GM21619 (cell line): Measurements from ENCODE around the gene NFKB2.

Experiments used
- ATAC-seq: cut with Tn5 transposase; IDR thresholded peaks from one replicate; pipeline ENCODE4 v1.9.1; 2021; ENCODE audit not compliant: unreplicated experiment

The NFKB2 gene

DNA sequence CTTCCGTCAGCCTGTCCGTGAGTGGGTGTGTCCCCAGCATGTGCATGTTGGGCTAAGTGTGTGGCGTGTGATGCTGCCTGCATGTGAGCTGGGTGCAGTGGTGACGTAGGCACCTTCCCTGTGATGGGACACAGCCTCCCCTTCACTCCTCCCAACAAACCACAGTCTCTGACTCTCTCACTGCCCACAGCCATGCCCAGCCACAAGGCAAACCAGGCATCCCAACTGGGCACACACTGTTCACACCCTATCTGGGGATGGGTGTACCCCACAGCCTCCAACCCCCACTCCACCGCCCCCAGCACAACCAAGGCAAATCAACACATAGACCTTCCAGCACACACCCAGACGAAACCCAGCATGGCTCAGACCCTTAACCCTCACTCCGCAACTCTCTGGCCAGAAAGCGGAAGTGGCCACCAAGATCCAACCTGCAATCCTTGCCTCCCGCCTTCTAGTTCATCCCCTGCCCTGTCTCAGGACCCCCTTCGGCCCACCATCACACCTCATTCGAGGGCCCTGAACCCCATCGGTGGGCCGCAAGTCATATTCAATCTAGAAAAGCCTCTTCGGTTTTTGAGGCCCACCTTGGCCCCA lies 12.7 kb downstream of the NFKB2 start:
- no peak for ATAC-seq

DNA sequence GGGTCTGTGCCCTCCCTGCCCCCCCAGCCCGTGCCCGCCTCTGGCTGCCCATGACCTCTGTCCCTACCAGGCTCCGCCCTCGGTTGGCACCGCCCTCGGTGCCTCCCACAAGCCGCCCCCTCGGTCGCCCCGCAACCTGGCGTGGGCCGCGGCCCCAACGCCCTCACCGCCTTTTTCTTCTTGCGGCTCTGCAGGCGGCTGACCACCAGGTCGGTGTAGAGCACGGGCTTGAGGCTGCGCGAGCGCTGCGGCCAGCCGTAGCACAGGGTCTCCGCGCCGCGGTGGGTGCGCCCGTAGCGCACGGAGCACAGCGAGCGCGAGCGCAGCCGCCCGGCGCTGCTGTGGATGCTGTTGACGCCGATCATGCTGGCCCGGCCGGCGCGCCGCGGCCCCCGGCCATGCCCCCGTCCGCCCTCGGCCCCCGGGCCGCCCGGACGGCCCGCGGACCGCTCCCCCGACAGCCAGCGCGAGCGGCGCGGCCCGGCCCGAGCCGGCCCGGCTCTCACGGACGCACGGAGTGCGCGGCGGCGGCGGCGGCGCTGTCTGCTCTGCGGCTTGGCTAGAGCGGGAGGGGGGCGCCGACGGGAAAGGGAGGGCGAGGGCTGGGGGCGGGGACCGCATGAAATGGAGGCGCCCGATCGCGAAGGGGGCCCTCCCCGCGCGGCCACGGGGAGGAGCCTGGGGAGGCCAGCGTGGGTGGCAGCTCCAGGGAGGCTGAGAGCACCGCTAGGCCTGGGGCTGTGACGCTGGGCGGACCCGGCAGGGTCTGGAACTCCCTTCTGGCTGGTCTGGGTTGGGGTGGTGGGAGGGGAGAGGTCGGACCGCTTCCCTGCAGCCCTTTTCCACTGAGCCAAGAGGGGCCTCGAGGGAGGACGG lies 13.5 kb downstream of the NFKB2 start:
- ATAC-seq, result no peak

DNA sequence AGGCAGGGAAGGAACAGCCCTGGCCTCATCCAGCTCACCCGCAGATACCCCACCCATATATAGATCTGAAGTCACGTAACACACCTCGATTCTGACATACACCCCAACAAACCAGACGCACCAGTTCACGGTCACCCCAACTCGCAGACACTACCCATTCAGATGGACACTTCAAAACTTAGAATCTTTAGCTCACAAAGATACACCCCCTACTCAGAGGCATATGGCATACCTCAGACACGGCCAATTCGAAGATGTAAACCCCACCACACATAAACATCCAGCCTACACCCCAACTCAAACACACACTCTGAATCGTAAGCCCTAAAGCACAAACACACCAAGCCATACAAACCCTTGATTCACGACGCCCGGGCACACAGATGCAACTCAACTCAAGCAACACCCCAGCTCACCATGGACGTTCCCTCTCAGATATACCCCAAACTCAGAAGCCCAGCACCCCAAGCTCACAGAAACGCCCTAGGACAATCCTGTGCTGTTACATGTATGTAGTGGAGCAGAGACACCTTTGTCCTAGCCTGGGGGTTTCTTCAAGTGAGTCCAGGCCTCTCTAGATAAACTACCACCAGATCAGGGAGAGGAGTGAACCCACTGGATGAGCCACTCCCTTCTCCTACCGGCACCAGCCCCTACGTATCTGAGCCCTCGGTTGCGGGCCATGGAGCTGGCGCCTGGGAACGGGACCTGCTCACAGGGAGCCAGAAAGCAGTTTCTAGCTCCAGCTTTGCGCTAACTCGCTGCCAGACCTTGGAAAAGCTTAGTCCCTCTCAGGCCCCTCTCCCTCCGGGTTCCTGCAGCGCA lies 14.3 kb downstream of the NFKB2 start:
- ATAC-seq, result no peak

DNA sequence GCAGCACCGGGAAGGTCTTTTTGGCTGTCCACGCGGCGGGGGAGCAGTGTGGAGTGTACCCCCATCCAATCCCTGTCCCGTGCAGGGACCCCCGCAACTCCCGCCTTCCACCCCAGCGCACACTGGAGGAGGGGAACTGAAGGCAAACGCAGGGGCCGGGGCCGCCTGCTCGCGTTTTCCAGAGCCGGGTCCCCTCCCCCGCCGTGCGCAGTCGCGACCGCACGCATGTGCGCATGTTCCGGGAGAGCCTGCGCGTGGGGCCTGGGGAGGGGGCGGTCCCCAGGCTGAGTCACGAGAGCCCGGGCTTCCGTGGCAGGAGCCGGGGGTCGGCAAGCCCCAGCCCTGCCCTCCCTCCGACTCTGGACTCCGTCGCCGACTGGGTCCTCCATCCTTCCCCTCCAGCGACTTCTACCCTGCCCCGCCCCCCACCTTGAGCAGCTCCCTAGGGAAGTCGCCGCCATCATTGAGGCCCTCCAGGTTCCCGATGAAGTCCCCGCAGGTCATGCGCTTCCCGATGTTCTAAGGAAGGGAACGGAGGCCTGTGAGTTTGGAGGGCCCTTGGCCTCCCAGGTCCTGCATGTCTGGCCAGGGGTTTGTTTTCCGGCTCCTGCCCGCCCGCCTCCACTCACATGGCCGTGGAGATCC lies 15.0 kb downstream of the NFKB2 start:
- ATAC-seq, result no peak

DNA sequence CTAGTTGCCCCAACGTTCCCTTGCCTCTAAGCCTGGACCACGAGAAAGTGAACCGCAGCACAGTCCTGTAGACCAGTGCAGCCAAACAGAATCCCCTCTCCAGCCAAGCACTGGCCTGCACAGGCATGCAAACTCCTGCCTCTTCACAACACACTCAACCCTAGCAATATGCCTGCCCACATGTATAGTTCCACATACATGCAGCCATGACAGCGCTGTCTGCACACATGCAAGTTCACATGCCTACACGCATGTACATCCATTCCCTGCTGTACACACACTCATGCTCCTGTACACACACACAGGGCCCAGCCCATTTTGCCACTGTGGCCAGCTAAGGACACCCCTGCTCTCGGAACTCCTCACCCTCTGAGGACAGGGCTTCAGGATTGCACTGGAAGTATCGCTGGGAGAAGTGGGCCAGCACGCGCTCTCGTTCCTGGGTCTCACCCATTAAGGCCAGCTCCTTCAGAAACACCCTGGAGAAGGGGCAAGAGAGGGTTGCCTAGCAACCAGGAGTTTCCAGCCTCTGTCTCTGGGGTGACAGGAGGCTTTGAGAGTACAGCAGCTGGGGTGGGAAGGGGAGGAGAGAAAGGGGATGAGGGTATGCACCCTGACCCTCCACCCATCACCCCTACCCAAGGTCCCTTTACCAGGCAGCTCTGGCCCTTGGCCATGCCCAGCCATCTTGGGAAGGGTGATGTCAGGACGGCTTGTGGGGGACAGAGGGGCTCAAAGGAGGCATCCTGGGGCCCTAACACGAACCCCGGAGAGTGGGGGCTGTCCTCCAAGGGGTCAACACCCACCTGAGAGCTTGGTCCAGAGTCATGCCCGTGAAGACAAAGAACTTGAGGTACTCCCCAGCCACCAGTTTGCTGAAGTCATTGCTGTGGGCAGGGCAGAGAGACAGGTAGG lies 16.1 kb downstream of the NFKB2 start:
- no peak for ATAC-seq

DNA sequence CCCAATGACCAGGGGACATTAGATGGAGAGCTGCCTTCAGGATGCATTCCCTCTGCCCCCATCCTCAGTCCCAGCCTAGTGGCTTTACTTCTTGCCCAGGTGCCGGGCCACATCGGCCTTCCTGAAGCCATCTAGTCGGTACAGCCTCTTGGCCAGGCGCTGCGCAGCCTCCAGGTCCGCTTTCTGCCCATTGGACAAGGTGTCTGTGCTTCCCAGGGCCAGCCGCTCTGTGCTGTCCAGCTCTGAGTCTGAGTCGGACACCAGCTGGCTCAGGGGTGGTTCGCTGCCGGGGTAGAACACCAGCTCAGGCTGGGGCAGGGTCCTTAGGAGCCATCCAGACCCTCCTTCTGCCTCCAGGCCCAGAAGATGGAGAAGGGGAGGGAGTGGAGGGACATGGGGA lies 16.8 kb downstream of the NFKB2 start:
- ATAC-seq, result no peak

DNA sequence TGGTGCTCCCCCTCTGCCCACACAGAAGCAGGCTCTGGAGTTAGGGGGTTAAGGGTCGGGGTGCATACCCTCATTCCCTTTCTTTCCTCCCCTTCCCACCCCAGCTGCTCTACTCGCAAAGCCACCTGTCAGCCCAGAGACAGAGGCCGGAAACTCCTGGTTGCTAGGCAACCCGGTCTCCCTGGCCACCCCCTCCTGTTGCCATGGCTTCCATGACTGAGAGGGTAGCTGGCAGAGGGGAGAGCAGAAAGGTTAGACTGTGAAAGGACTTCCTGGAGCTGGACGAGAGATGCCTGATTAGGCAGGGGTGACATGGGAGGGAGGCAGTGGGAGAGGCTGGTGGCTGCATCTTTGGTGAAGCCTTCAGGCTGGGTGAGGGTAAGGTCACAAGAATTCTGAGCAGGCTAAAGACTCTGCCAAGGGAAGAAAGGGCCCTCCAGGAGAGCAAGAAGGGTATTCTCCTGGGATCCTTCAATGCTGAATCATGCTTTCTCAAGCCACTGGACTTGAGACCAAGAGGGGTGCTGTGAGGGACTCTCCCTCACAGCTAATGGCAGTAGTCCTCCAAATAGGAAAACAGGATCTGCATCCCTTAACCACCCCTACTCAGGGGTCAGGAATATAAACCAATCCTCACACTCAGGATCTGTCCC lies 17.7 kb downstream of the NFKB2 start:
- no peak for ATAC-seq

DNA sequence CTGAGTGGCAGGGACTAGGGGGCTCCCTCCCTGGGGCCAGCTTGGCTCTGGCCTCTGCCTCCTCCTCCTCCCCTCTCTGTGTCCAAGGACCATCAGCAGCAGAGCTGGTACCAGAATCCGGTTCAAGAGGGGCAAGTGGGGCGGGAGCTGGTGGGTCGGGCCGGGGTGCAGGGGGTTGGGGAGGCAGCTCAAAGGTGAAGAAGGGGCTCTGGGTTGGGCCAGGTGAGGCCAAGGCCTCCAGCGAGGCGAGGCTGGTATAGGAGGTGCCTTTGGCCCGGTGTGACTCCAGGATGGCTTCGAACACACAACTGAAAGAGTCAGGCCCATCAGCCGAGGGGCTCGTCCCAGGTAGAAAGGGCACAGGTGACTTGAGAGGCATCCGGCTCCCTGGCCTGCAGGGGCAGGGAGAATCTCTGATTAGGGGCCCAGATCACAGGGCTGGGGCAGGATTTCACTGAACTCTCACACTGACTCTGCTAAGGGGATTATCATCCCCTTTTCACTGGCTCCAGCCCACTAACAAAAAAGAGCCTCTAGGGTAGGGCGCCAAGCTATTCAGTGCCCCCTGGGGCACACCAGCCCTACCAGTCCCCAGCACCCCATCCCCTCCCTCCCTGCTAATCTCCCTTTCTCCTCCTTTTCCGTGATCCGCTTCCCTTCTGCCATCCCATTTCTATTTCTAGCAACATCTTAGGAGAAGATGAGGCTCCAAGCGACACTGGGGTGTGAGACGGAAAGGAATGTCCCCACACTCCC lies 18.5 kb downstream of the NFKB2 start:
- ATAC-seq, result no peak

DNA sequence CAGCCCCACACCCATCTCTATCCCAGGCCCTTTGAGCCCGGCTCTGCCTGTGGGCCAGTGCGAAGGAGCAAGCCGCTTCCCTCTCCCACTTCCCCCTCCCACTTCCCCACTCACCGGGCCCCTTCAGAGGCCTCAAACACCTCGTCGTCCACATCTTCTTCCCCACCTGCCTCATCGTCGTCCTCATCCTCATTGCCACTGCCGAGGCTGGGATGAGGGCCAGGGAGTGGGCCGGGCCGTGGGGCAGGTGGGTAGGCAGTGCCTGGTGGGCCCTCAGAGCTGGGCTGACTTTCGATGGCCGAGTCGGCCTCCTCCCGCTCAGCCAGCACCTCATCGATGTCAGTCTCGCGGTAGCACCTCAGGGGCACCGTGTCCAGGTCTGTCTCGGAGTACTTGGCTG lies 19.2 kb downstream of the NFKB2 start:
- ATAC-seq, result no peak

DNA sequence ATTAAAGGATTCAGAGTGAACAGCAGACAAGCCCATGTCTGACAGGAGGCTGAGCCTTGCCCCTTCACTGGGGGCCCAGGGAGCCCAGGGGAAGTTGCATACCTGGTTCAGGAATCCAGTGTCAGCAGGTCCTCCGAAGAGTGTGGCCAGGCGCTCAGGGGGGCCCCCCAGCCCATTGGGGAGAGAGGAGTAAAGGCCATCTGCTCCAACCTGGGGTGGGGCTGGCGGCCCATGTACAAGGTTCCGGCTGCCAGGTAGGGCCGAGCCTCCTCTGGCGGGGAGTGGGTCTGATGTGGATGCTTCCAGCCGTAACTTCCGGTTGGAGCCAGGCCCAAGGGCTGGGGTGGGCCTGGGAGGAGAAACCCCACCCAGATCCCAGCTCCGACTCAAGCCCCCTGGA lies 20.8 kb downstream of the NFKB2 start:
- ATAC-seq, result no peak

DNA sequence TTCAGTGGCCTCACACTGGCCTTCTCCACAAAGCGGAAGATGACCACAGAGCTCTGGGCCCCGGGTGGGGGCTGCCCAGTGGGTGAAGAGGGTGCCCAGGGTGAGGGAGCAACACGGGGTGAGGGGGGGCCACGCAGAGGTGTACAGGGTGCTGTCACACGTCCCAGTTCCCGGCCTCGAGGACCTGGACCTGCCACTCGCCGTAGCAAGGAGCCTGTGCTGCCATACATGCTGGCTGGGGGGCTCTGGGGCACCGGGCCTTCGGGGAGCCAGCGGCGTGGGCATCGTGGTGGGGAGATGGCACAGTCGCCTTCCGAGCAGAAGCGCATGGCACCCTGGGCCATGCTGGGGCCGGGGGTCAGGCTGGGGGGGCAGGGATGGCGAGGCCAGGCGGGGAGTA lies 21.2 kb downstream of the NFKB2 start:
- no peak for ATAC-seq

DNA sequence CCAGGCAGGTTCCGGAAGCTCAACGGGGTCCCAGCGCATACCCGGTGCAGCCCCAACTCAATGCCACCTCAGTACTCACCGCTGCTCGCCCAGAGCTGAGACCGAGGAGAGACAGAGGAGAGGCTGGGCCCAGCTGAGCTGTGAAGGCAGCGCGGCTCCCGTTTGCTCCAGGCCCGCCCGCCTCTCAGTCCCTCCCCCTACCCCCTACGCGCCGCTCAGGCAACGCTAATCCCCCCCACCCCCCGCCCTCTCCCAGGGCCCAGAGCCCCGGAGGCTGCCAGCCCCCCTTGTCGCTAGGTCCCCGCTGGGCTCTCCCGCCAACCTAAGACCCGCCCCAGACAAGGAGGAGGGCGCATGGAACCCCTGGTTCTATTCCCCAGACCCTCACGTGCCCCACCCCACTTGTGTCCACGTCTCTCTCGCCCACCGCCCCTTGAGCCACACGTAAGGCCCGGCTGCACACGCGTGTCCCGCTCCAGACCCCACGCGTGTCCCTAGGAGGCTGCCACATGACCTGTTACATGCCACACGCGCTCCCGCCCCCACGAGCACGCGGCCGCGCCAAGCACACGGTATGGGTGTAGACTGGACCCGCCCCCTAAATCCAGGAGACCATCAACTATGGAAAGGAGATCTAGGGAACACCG lies 23.2 kb downstream of the NFKB2 start, which contains the start of gene PSD:
Gene PSD, minus strand, starts transcription at position 164 of the 647 bp plus-strand sequence. CDS start 1,747 bp downstream, outside the sequence.
- no peak for ATAC-seq

DNA sequence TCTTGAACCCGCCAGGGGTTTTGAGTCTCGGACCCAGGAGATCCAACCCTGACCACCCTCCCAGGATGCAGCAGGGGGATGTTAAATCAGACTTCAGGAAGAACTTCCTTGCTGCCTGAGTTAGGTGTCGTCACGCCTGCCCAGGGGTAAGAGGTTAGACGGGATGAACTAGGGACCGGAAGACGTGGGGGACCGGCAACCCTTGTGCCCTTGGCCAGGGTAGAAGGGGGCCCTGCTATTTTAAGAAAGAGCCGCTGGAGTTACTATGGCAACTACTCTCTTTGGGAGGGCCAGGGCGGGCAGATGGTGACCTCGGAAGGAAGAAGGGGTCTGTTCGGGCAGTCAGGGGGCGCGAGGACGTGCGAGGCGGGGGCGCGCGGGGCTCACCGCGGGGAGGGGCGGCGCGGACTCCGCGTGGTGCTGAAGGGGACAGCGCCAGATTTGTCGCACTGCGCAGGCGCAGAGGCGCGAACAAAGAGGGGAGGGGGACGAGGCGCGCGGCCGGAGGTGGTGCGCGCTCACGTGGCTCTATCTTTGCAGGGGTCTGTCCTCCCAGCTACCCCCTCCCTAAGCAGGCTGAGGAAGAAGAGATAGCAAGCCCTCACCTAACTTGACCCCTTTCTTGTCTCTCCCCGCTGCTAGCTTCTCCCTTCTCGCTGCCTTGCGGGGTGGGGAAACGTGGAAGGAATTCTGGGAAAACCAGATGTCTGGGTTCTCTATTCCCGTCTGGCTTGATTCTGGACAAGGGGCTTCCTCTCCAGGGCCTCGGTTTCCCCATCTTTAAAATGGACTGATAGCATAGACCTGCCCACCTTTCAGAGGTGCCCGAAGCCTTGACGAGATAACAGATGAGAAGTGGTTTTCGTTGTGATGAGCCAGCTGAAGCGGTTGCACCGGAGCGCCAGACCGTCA lies 24.0 kb downstream of the NFKB2 start:
- no peak for ATAC-seq

DNA sequence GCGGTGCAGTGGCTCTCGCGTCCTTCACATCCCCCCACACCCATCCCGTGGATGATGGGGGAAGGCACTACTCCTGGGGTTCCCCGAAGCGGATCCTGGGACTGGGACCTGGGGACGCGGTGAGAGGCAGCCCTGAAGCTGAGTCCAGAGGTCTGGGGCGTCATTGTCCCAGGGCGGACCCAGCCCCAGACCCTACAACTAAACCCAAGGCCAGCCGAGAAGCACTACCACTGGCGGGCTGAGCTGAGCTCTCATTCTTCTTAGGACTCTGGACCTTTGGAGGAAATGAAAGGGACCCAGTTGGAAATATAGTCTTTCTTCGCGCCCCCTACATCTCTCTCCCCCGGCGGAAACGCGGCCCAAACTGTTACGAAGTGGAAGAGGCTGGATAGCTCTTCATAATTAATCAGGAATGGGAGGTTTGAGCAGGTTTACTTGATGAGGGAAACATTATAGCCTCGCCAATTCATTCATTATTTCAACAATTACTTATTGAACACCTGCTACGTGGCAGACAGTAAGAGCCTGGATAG lies 24.7 kb downstream of the NFKB2 start:
- no peak for ATAC-seq

DNA sequence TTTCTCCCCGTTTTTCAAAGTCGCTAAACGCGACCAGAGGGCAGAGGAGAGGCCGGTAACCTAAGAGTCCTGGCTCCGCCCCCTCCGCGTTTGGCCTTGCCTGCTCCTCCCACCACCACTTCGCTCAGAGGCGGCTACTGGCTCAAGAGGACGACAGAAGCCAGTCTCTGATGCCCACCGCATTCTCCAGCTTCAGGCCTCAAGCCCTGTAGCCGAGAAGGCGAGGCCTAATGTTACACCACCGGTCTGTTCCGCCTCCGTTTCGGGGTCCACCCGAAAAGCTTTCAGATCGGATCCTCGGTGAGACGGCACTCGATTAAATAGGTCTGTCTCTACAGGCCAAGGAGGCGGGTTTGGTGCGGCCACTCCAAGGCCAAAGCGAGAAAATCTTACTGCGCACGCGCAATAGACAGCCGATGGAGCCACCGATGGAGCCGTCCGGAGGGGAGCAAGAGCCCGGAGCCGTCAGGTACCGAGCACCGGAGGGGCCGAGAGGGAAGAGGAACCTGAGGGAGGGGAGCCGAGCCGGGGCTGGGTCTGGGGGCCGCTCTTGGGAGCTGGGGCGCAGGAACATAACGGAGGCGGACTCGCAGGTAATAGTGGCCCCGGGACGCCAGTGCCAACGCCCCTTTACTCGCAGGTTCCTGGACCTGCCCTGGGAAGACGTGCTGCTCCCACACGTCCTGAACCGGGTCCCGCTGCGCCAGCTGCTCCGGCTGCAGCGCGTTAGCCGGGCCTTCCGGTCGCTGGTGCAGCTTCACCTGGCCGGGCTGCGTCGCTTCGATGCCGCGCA lies 25.4 kb downstream of the NFKB2 start, which contains the start of gene FBXL15:
Gene FBXL15, plus strand, starts transcription at position 123 of the 793 bp plus-strand sequence. Its CDS starts 294 bp downstream, at position 417.
- ATAC-seq, result peak; percentile 70

DNA sequence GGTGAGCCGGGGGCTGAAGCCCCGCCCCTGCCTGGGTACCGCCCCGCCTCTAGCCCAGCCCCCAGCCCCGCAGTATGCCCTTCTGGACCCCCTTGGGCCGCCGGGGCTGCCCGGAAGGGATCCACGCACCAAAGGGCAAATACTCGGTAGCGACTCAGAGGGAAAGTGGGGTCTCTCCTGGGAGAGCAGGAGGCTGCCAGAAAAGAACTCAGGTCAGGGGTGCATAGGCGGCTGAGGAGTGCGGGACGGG lies 25.9 kb downstream of the NFKB2 start:
- peak; percentile 5 for ATAC-seq
